ENCODE data around the gene MYL10.
A peak's percentile ranks its signal among the peaks of the same experiment; 100 is the strongest.
"Not testable (repeated sequence)": the region's sequence is repeated elsewhere in the genome, so short reads cannot be mapped to it uniquely, and the experiment has no call there.

The MYL10 gene

GRCh38 chr7:101617451-101618206 is 11.5 kb downstream of the MYL10 start:
- no peak for DNase-seq

GRCh38 chr7:101615446-101615845 is 13.7 kb downstream of the MYL10 start:
- no peak for DNase-seq

GRCh38 chr7:101614939-101615302 is 14.2 kb downstream of the MYL10 start:
- no peak for DNase-seq

- DNase-seq = no peak
Observed at GRCh38 chr7:101614098-101614938, 14.8 kb downstream of the MYL10 start.

GRCh38 chr7:101612885-101613515 is 16.1 kb downstream of the MYL10 start:
- DNase-seq = no peak

- no peak for DNase-seq
Observed at GRCh38 chr7:101608772-101609713, 20.1 kb downstream of the MYL10 start.

GRCh38 chr7:101606498-101606923 is 22.6 kb downstream of the MYL10 start:
- no peak for DNase-seq

- no peak for DNase-seq
Observed at GRCh38 chr7:101605611-101606497, 23.2 kb downstream of the MYL10 start.

- DNase-seq = not testable (repeated sequence)
Observed at GRCh38 chr7:101604934-101605332, 24.2 kb downstream of the MYL10 start.

- no peak for DNase-seq
Observed at GRCh38 chr7:101604331-101604933, 24.7 kb downstream of the MYL10 start.

GRCh38 chr7:101602484-101603241 is 26.4 kb downstream of the MYL10 start:
- DNase-seq = peak; percentile 69

GRCh38 chr7:101602082-101602481 is 27.0 kb downstream of the MYL10 start:
- DNase-seq = no peak

GRCh38 chr7:101599787-101600186 is 29.3 kb downstream of the MYL10 start:
- DNase-seq = no peak

GRCh38 chr7:101598986-101599771 is 29.9 kb downstream of the MYL10 start:
- no peak for DNase-seq

- DNase-seq = no peak
Observed at GRCh38 chr7:101598422-101598985, 30.6 kb downstream of the MYL10 start.

GRCh38 chr7:101597941-101598340 is 31.2 kb downstream of the MYL10 start:
- no peak for DNase-seq

- DNase-seq = no peak
Observed at GRCh38 chr7:101596898-101597297, 32.2 kb downstream of the MYL10 start.

- DNase-seq = no peak
Observed at GRCh38 chr7:101595766-101596537, 33.1 kb downstream of the MYL10 start.

Measured in GDM1 (cell line).